Embryonic facial prominence (tissue), 1 donor: ENCODE data around the gene ZFAND3.

ENCODE experiments used
- DNase-seq: peaks from one replicate; pipeline ENCODE4 v3.0.0-alpha.2; 2016; ENCODE audit errors: extremely low spot score

ZFAND3 gene

GRCh38 chr6:38134704-38135088, 315.2 kb downstream of the ZFAND3 start:
- no peak for DNase-seq

- no peak for DNase-seq
Measured at GRCh38 chr6:38136547-38136946, 317.0 kb downstream of the ZFAND3 start.

GRCh38 chr6:38137608-38138265, 318.2 kb downstream of the ZFAND3 start:
- no peak for DNase-seq

- DNase-seq: no peak
Measured at GRCh38 chr6:38138374-38138773, 318.8 kb downstream of the ZFAND3 start.

GRCh38 chr6:38141085-38141484, 321.6 kb downstream of the ZFAND3 start:
- DNase-seq: no peak

- no peak for DNase-seq
Measured at GRCh38 chr6:38141716-38142115, 322.2 kb downstream of the ZFAND3 start.

GRCh38 chr6:38142178-38142902, 322.8 kb downstream of the ZFAND3 start:
- no peak for DNase-seq

- DNase-seq: no peak
Measured at GRCh38 chr6:38143191-38144150, 323.9 kb downstream of the ZFAND3 start.

- DNase-seq: no peak
Measured at GRCh38 chr6:38144365-38144945, 324.9 kb downstream of the ZFAND3 start.

- no peak for DNase-seq
Measured at GRCh38 chr6:38146021-38146733, 326.6 kb downstream of the ZFAND3 start.

- no peak for DNase-seq
Measured at GRCh38 chr6:38146734-38147027, 327.2 kb downstream of the ZFAND3 start.

- DNase-seq: no peak
Measured at GRCh38 chr6:38148606-38149005, 329.1 kb downstream of the ZFAND3 start.

- no peak for DNase-seq
Measured at GRCh38 chr6:38149531-38149930, 330.0 kb downstream of the ZFAND3 start.

- DNase-seq: no peak
Measured at GRCh38 chr6:38150021-38150420, 330.5 kb downstream of the ZFAND3 start.

GRCh38 chr6:38150681-38151296, 331.3 kb downstream of the ZFAND3 start:
- DNase-seq: no peak

- no peak for DNase-seq
Measured at GRCh38 chr6:38151580-38152500, 332.3 kb downstream of the ZFAND3 start.

- no peak for DNase-seq
Measured at GRCh38 chr6:38152620-38153019, 333.1 kb downstream of the ZFAND3 start.

GRCh38 chr6:38153076-38153797, 333.7 kb downstream of the ZFAND3 start:
- DNase-seq: no peak

- DNase-seq: no peak
Measured at GRCh38 chr6:38153798-38154345, 334.3 kb downstream of the ZFAND3 start.
